GM19455 (cell line): ENCODE measurements around the gene NR1D1.
A peak's percentile ranks its signal among the peaks of the same experiment; 100 is the strongest.
"Not testable (repeated sequence)": the region's sequence is repeated elsewhere in the genome, so short reads cannot be mapped to it uniquely, and the experiment has no call there.

Experiments
- ATAC-seq: cut with Tn5 transposase; IDR thresholded peaks from one replicate; pipeline ENCODE4 v1.9.1; 2021; ENCODE audit not compliant: unreplicated experiment

The NR1D1 gene

GRCh38 chr17:40100419-40100668, at the start of gene NR1D1:
TSS of gene NR1D1 (minus strand) at chr17:40100589. CDS start at chr17:40100094, 495 bp downstream.
- no peak for ATAC-seq

- ATAC-seq: no peak
Observed at GRCh38 chr17:40148527-40148926, 48.1 kb upstream of the NR1D1 start.

GRCh38 chr17:40145476-40145875, 45.1 kb upstream of the NR1D1 start:
- no peak for ATAC-seq

DNA sequence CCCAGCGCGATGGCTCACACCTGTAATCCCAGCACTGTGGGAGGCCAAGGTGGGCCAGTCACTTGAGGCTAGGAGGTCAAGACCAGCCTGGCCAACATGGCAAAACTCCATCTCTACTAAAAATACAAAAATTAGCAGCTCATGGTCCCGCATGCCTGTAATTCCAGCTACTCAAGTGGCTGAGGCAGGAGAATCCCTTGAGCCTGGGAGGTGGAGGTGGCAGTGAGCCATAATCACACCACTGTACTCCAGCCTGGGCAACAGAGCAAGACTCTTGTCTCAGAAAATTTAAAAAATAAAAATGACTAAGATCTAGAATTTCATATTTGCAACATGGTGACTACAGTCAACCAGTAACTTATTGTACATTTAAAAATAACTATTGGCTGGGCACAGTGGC, 42.8 kb upstream of the NR1D1 start:
- not testable (repeated sequence) for ATAC-seq

DNA sequence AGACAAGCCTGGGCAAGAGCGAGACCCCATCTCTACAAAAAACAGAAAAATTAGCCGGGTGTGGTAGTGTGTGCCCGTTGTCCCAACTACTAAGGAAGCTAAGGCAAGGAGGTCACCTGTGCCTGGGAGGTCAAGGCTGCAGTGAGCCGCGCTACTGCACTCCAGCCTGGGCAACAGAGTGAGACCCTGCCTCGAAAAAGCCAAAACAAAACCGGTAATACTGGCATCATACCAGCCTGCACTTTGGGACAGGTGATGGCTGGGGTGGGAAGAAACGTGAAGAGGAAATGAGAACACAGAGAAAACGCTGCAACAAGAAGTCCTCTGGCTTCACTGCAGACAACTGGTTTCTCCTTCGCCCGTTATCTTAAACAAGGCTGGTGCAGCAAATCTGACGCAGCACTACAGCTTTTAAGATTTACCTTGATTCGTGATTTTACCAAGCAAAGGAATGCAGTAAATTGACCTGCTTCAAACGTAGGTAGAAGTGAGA, 39.2 kb upstream of the NR1D1 start:
- peak; percentile 27 for ATAC-seq

- ATAC-seq: no peak
Observed at GRCh38 chr17:40135817-40136216, 35.4 kb upstream of the NR1D1 start.

GRCh38 chr17:40134184-40134583, 33.8 kb upstream of the NR1D1 start:
- ATAC-seq: no peak

GRCh38 chr17:40130352-40131042, 30.1 kb upstream of the NR1D1 start:
- no peak for ATAC-seq

- no peak for ATAC-seq
Observed at GRCh38 chr17:40129498-40129897, 29.1 kb upstream of the NR1D1 start.

DNA sequence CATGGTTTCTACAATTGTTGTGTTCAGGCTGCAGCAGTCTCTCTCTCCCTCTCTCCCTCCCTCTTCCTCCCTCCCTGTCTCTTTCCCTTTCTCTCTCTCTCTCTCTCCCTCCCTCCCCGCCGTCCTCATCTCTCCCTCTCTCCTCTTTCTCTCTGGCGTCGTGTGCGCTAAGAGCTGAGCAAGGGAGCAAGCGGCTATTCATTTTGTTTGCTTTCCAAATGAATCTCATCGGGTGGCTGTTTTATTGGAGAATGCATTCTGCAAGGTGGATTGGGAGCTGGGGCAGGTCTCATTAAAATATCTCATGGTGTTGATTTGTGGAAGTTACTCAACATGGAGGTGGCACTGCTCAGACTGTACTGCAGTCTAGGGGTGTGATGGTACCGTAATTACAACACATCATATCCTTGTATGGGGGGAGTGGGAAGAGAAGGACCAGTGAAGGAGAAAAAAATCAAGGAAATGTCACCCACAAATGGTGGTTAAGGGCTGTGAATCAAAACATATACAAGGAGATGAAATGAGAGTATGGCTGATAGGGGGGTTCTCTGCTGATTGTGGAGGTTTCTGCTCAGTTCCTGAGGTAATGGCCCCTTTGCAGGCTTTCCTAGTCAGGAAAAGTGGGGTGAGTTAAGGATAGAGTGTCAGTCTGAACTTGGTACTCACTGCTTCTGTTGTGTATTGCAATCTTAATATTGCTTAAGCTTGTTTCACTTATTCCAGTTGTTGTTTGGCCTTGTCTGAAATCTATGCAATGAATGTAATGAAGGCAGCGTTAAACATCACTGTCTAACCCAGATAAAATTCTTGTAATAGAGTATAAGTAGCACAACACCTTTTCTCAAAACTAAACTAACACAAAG, 24.1 kb upstream of the NR1D1 start:
- no peak for ATAC-seq

GRCh38 chr17:40123811-40124114, 23.4 kb upstream of the NR1D1 start:
- ATAC-seq: no peak

DNA sequence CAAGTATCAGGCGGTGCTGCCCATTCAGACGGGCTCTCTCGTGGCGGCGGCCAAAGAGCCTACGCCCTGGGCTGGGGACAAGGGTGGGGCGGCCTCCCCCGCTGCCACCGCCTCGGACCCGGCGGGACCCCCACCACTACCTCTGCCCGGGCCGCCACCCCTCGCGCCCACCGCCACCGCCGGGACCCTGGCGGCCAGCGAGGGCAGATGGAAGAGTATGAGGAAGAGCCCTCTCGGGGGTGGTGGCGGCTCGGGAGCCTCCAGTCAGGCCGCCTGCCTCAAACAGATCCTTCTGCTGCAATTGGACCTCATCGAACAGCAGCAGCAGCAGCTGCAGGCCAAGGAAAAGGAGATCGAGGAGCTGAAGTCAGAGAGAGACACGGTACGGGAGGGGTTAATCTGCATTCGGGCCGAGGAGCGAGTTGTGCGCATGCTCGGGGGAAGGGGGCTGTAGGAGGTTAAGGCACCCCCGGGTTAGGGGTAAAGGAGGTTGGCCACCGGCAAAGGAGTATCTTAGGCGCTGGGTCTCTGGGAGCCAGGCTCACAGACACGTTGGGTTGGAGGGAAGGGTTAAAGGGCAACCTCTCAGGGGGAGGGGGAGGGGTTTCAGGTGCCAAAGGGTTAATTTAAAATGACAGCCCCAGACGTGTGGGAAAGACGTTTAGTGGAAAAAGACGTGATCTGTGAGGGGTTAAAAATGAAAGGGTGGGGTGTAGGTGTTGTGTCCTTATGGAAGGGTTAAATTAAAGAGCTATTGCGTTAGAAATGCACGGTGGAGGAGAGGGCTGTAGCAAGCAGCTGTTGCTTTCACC, 22.8 kb upstream of the NR1D1 start:
- ATAC-seq: no peak

DNA sequence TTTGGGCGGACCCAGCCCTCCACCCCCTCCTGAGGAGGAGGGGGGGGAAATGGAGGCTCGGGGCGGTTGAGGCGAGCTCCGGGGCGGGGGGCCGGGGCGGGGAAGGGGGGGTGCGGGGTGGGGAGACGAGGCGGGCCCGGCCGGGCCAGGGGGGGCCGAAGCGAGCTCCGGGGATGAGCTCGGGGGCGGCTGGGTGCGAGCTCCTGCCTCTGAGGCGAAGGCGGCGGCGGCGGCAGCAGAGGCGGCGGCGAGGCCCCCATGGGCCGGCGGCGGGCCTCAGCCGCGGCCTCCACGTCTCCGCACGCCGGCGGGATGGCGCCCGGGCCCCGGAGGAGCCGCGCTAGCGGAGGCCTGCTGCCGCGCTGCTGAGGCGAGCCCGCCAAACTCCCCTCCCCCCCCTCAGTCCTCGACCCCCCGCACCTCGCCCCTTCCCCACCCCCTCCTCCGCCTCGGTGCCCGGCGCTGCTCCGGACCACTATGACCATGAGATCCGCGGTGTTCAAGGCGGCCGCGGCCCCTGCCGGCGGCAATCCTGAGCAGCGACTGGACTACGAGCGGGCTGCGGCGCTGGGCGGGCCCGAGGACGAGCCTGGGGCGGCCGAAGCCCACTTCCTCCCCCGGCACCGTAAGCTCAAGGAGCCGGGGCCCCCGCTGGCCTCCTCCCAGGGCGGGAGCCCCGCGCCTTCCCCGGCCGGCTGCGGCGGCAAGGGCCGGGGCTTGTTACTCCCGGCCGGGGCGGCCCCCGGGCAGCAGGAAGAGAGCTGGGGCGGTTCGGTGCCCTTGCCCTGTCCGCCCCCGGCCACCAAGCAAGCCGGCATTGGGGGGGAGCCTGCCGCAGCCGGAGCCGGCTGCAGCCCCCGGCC, 22.0 kb upstream of the NR1D1 start:
- peak; percentile 41 for ATAC-seq

- ATAC-seq: peak; percentile 52
Observed at GRCh38 chr17:40121181-40122135, 21.1 kb upstream of the NR1D1 start, which contains the start of gene MSL1. TSS of gene MSL1 (plus strand) at chr17:40121971. CDS start at chr17:40122613, 642 bp downstream.

DNA sequence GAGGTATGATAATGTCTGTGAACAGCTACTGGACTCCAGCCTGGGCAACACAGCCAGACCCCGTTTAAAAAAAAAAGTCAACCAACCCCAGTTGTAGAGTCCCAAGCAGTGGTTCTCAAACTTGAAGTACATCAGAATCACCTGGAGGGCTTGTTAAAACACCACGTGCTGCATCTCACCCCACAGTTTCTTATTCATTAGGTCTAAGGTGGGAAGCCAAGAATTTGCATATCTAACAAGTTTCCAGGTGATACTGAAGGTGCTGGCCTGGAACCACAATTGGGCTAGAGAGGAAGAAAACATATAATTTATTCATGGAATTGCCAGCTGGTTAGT, 14.7 kb upstream of the NR1D1 start:
- no peak for ATAC-seq

DNA sequence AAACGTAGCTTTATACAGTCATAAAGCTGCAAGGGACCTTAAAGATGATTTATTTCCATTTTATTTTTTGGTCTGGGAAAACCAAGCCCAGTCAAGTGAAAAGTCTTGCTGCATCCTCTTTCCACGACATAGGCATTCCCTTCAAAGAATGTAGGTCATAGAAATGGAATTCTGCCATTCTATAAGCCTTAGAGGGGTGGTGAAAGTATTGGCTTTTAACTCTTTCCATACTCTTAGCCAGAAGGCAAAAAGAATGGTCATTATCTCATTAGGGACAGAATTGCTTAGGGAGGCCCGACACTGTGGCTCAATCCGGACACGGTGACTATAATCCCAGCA, 13.5 kb upstream of the NR1D1 start:
- no peak for ATAC-seq

DNA sequence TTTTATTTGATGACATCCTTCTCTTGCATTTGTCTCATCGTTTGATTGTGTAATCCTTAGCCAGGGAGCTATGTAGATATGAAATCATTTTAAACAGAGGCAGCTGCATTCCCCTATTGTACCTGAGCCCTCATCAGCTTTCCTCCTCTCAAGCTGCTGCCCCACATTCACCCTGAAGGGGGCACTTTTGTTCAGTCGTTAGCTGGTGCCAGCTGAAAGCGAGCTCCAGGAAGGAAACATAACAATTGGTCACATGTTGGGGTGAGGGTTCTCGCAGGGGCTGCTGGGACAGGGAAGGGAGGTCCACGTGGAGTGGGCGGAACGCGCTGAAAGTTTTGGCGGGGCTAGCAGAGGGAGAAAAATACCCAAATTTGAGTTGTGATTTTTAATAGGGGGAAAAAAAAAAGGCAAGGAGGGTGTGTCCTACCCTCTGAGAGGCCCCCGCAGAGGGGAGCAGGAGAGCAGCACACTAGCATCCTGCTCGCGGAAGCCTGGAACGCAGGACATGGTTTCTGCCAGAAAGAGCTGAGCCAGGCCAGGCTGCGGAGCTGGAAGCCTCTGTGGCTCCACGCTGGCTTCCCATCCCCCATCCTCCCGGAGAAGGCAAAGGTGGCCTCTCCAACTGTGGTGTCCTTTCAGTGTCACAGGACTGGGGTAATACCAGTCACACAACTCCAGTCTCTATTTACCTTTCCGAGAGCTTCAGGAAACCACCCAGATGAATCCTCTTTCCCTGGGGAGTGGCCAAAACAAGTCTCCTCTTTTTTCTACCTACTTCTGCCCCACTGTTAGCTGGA, 12.9 kb upstream of the NR1D1 start:
- ATAC-seq: peak; percentile 85

DNA sequence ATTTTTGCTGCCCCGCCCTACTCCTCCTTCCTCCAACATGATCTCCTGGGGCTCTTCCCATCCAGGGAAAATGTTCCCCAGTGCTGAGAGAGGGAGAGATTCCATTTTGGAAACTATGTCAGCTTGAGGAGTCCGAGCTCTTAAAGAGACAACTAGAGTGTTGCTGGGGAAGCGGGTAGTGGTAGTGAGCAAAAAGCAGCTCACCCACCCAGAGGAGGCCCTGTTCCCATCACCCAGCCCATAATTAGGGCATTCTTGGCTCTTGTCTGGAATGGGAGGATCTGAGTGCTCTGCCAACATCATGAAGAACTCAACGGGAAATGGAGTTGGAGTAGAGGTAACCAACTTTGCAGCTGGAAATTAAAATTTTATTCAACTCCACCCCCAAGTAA, 12.3 kb upstream of the NR1D1 start:
- no peak for ATAC-seq

DNA sequence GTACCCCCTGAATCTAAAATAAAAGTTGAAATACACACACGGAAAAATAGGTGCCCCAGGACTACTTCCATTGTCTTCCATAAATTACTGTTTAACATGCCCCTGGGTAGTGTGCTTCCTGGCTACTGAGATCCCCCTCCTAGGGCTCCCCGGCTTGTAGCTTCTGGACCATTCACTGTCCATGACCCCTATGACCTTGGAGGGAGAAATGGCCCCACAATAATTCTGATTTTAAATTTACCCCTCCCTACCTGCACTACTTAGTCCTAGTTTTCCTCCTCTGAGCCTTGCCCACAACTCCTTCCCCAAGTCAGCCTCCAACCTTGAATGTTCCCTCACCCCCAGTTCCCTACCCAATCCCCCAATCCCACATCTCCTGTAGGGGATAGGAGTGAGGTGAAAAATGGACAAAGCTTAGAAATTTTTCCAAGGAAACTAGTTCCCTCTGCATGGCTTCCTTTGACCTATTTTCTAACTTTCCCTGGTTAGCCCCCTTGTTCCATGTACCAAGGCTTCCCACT, 11.9 kb upstream of the NR1D1 start:
- no peak for ATAC-seq
